ENCODE measurements around the gene SP4.

Gene SP4

GRCh38 chr7:21427871-21428658 is at the start of gene SP4:
TSS of gene SP4 (plus strand) at chr7:21428083. CDS start at chr7:21428252, 169 bp downstream.
- DNase-seq (ENCODE audit: low read depth, low spot score) = peak; percentile 68
- H3K27ac ChIP-seq = peak within 1 kb of the TSS; percentile 86

DNA sequence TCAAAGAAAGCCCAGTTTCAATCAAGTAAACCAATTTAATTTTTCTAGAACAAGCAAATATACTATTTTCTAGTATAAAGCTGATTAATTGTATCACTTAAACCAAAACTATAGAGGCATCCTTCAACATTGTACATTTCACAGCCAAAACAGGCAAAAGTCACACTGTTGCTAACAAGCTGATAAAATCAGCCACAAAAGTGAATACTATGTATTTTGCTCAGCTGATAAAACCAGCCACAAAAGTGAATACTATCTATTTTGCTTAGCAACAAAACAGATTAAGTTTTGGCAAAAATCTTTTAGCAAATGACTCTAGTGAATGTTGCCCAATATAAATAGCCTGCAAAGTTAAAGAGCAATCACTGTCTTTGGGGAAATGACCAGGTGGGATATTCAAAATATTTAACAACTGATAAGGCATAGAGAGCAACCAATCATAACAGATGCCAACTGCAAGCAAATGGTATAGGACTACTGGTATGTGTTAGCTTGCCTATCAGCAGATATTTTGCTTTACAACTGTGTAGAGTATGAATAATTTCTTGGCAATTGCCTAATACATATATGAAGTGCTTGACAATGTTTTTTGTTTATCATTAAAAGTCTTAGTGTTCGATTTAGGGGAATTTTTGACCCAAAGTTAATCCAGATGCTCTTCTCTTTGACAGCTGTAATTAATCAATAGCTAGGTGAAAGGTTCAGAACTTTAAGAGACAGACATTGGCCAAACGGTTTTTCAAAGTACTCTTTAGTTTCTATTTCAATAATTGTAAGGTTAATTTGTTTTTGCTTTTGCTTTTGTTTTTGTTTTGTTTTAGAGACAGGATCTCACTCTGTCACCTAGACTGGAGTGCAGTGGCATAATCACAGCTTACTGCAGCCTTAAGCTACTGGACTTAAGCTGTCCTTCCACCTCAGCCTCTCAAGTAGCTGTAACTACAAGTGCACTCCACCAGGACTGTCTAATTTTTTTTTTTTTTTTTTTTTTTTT is 44.4 kb upstream of the SP4 start:
- no peak overlapping the region for H3K27ac ChIP-seq
- DNase-seq (ENCODE audit: low read depth, low spot score) = no peak

DNA sequence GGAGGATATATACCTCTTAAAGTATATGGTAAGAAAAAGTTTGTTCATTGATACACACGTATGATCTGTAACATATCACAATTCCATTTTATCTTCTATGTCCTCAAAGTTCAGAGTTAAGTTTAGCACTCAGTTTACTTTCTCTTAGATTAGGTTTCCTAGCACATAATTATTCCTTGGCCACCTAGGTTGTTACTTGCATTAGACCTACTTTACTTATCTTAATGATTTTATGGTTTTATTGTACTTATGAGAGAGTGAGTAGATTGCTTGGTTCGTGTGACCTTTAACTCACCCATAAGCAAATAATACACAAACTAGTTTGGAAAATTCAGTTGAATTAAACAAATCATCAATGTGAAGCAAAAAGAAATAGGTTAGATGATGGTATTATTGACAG is 33.9 kb upstream of the SP4 start:
- H3K27ac ChIP-seq = no peak overlapping the region
- no peak for DNase-seq (ENCODE audit: low read depth, low spot score)

- H3K27ac ChIP-seq = no peak overlapping the region
- DNase-seq (ENCODE audit: low read depth, low spot score) = no peak
Observed at GRCh38 chr7:21401944-21402343, 25.9 kb upstream of the SP4 start.

- no peak for DNase-seq (ENCODE audit: low read depth, low spot score)
Observed at GRCh38 chr7:21407796-21408480, 19.9 kb upstream of the SP4 start.

GRCh38 chr7:21408481-21408820 is 19.4 kb upstream of the SP4 start:
- H3K27ac ChIP-seq = no peak overlapping the region
- no peak for DNase-seq (ENCODE audit: low read depth, low spot score)

More at GRCh38 chr7:21407796-21408480, 19.9 kb upstream of the SP4 start:
- no peak overlapping the region for H3K27ac ChIP-seq

GRCh38 chr7:21412410-21412851 is 15.5 kb upstream of the SP4 start:
- H3K27ac ChIP-seq = no peak overlapping the region
- DNase-seq (ENCODE audit: low read depth, low spot score) = no peak

DNA sequence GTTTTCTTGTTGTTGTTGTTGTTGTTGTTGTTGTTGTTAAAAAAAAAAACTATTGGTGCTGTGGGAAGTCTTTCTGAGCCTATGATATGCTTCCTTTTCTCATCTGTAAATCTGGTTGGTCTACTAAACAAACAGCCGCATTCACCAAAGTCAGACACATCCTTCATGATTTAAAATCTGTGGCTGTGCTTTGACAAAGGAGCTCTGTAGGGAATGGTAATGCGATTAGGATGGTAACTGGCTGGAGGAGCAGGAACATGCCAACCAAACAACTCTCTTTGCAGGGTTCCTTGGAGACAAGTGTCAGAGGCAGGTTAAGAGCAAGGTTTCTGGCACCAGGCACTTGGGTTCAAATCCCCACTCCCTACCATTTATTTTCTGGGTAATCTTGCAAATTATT is 14.9 kb upstream of the SP4 start:
- no peak overlapping the region for H3K27ac ChIP-seq
- DNase-seq (ENCODE audit: low read depth, low spot score) = no peak

- DNase-seq (ENCODE audit: low read depth, low spot score) = no peak
- no peak overlapping the region for H3K27ac ChIP-seq
Observed at GRCh38 chr7:21413502-21413901, 14.4 kb upstream of the SP4 start.

- no peak overlapping the region for H3K27ac ChIP-seq
- no peak for DNase-seq (ENCODE audit: low read depth, low spot score)
Observed at GRCh38 chr7:21414795-21415393, 13.0 kb upstream of the SP4 start.

DNA sequence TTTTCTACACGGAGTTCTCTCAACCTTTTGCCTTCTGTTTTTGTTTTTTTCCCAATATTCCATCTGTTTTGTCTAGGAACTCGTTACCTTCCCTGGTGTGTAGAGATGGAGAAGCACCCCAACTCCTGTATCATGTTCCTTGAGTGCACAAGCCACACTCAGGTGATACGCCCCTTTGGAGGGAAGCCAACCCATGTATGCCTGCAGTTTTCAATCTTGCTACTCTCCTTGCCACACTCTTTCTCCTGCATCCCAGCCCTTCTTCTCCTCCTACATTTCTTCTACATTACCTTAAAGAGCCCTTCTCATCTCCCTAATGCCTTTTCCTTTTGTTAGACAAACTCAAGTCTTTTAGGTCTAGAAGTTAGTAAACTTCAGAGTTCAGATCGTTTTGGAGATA is 10.2 kb upstream of the SP4 start:
- no peak for DNase-seq (ENCODE audit: low read depth, low spot score)

DNA sequence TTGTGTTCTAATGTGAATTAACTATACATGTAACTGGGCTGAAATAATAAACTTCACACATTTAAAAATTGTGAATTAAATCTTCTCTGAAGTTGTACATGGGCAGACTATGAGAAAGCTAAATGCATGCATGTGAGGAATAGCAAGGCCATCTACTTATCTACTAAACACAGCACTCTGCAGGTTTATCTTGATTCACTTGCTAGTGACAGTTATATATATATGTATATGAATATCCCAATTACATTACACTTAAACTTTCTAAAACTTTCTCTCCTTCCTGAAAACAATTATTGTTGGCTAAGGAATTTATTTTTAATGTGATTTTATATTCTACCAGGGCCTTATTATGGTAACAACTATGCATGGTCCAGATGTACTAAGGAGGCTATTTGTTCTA is 5.1 kb upstream of the SP4 start:
- no peak overlapping the region for H3K27ac ChIP-seq
- no peak for DNase-seq (ENCODE audit: low read depth, low spot score)

More for the DNA sequence above, 10.2 kb upstream of the SP4 start:
- no peak overlapping the region for H3K27ac ChIP-seq

DNA sequence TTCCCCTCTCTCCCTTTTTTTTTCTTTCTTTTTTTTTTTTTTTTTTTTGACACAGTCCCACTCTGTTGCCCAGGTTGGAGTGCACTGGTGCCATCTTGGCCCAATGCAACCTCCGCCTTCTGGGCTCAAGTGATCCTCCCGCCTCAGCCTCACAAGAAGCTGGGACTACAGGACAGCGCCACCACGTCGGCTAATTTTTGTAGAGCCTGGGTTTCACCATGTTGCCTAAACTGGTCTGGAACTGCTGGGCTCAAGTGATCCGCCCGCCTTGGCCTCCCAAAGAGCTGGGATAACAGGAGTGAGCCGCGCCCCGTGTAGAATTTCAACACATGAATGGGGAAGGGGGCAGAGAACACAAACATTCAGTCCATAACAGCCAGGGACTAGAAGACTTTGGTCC is 2.6 kb upstream of the SP4 start:
- DNase-seq (ENCODE audit: low read depth, low spot score) = no peak
- H3K27ac ChIP-seq = peak overlapping the region; percentile 86

DNA sequence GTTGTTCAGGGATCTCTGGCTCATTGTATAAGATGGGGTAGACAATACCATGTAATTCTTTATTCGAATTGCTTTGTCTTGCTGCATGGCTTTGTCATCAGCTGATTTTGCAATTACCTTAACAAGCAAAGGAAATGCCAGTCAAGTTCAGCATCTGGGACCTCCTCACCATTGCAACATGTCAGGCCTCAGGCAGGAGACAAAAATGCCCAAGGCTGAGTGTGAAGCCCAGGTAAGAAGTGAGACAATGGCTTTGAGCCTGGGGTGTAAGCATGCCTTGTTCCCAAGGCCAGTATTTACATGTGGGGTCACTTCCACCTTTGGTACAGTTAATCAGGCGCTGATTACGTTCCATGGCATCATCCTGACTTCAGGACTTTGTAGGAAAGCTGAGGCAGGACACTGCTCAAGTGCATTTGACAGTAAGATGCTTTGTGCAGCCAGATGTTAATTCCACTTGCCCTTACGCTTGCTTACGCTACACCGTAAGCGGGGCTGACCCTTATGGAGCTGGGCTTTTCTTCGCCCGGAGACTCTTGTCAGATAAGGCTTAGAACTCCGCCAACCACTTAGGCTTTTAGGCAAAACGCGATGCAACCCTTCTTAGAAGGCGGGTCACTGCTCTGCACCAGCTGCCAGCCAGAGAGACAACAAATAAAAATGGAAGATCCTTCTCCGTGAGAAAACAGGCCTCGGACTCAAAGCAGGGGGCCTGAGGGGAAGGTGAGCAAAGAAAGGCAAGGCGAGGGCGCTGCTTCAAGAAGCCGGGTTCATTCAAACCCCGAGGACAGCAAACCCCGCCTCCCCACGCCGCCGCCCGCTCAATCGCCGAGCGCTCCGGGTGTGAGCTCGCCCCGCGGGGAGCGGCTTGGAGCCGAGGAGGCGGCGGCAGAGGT is 1.3 kb upstream of the SP4 start:
- peak overlapping the region; percentile 86 for H3K27ac ChIP-seq
- DNase-seq (ENCODE audit: low read depth, low spot score) = no peak

GRCh38 chr7:21427182-21427870 is 557 bp upstream of the SP4 start:
- H3K27ac ChIP-seq = peak overlapping the region; percentile 86
- DNase-seq (ENCODE audit: low read depth, low spot score) = peak; percentile 95

DNA sequence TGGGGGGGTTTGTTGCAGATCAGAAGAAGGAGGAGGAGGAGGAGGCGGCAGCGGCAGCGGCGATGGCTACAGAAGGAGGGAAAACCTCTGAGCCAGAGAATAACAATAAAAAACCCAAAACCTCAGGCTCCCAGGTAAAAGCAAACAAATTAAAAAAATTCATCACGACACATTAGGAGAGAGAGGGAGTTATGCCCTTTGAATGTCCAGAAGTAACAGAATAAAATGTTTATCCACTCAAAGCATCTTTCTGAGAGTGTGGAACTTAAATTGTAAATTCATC is 717 bp downstream of the SP4 start:
- peak overlapping the region; percentile 86 for H3K27ac ChIP-seq
- DNase-seq (ENCODE audit: low read depth, low spot score) = no peak

DNA sequence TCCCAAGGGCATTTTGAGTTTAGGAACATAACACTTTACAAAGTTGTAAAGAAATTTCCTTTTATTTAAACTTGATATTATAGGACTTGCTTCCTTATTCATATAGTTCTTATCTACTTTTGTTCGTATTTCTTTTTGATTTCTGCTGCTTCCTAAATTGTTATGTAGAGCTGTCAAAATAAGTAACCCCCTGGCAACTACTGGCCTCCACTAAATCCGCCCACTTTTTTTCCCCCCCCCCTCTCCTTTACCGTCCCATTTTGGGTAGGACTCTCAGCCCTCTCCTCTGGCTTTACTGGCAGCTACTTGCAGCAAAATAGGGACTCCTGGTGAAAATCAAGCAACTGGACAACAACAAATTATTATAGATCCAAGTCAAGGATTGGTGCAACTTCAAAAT is 1.1 kb downstream of the SP4 start:
- no peak for DNase-seq (ENCODE audit: low read depth, low spot score)
- no peak overlapping the region for H3K27ac ChIP-seq

DNA sequence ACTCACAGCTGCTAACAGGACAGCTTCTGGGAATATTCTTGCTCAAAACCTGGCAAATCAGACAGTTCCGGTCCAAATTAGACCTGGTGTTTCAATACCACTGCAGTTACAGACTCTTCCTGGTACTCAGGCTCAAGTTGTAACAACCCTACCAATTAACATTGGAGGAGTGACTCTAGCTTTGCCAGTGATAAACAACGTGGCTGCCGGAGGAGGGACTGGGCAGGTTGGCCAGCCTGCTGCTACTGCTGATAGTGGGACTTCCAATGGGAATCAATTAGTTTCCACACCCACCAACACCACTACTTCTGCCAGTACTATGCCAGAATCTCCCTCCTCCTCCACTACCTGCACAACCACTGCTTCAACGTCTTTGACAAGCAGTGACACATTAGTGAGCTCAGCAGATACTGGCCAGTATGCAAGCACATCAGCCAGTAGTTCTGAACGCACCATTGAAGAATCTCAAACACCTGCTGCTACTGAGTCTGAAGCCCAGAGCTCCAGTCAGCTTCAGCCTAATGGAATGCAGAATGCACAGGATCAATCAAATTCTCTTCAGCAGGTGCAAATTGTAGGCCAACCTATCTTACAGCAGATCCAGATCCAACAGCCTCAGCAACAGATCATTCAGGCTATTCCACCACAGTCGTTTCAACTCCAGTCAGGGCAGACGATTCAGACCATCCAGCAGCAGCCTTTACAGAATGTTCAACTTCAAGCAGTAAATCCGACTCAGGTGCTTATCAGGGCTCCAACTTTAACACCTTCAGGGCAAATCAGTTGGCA is 2.1 kb downstream of the SP4 start:
- no peak for DNase-seq (ENCODE audit: low read depth, low spot score)
- no peak overlapping the region for H3K27ac ChIP-seq

All from epithelial cell of prostate (primary cell).